H1 (cell line): ENCODE results near the gene COPS9. TPM values are rescaled to one million over a fixed set of nuclear protein-coding genes. Genes with fewer than 3 reads are reported as not detected.
A peak's percentile ranks its signal among the peaks of the same experiment; 100 is the strongest.

ENCODE experiments used
- CTCF ChIA-PET: fragments of 300-600 bp; sonication (Branson Sonifier 250); formaldehyde crosslinking; loops from one replicate; lab custom pipeline; 2021; ENCODE audit not compliant: partially characterized antibody; lab: Charles Lee
- POLR2A ChIA-PET: fragments of 300-600 bp; sonication (Branson Sonifier 250); formaldehyde crosslinking; loops from one replicate; lab custom pipeline; 2021; ENCODE audit warnings: inconsistent platforms; ENCODE audit not compliant: partially characterized antibody; lab: Charles Lee
- DNase-seq, 2 experiments: peaks; one replicate each; pipeline versions ENCODE4 v3.0.0 to v3.0.0-alpha.2; 2010 to 2022; ENCODE audit warnings: low spot score in 2 of 2, low read depth in 1 of 2, mixed read lengths in 1 of 2
- FAIRE-seq: peaks from 2 replicates; lab custom pipeline; 2011; peaks lifted over from hg19 to GRCh38; lab: Jason Lieb, UNC
- H2AFZ ChIP-seq: 2 replicates; pipeline ENCODE4 v1.8.1; 2012; ENCODE audit warnings: low read length, inconsistent platforms
- H2AK5ac ChIP-seq: 2 replicates; pipeline ENCODE4 v1.6.1; 2013; ENCODE audit warnings: low read depth, low read length
- H2BK120ac ChIP-seq: replicated peaks from 2 replicates; pipeline ENCODE3; 2013; ENCODE audit warnings: low read depth, low read length, inconsistent platforms
- H2BK12ac ChIP-seq: 2 replicates; pipeline ENCODE4 v1.6.1; 2013; ENCODE audit warnings: low read depth, low read length
- H2BK15ac ChIP-seq: 2 replicates; pipeline ENCODE4 v1.6.1; 2013; ENCODE audit warnings: low read length
- H2BK20ac ChIP-seq: 2 replicates; pipeline ENCODE4 v1.6.1; 2013; ENCODE audit warnings: low read length
- H2BK5ac ChIP-seq: 2 replicates; pipeline ENCODE4 v1.6.1; 2013; ENCODE audit warnings: low read depth, low read length
- H3K14ac ChIP-seq: 2 replicates; pipeline ENCODE4 v1.6.1; 2013; ENCODE audit warnings: inconsistent platforms; ENCODE audit not compliant: insufficient read length
- H3K18ac ChIP-seq: 2 replicates; pipeline ENCODE4 v1.6.1; 2013; ENCODE audit warnings: low read length; ENCODE audit errors: extremely low read depth
- H3K23ac ChIP-seq: 2 replicates; pipeline ENCODE4 v1.6.1; 2013; ENCODE audit warnings: inconsistent platforms; ENCODE audit not compliant: insufficient read length
- H3K23me2 ChIP-seq: 2 replicates; pipeline ENCODE4 v1.6.1; 2013; ENCODE audit warnings: low read depth, low read length
- H3K27ac ChIP-seq: 2 replicates; pipeline ENCODE4 v1.6.1; 2011; ENCODE audit warnings: low read depth, low read length, inconsistent platforms
- H3K27me3 ChIP-seq, 4 experiments: replicated peaks in 1 of 4; 1 replicate in 1 of 4; 2 replicates in 3 of 4; pipeline versions ENCODE4 v1.6.1 to v1.8.1; 2011 to 2013; ENCODE audit warnings: low read length in 3 of 4, mild to moderate bottlenecking in 3 of 4, inconsistent platforms in 2 of 4, mixed read lengths in 2 of 4, moderate library complexity in 1 of 4; ENCODE audit not compliant: control insufficient read depth in 3 of 4, insufficient read depth in 3 of 4; ENCODE audit errors: extremely low read depth in 1 of 4
- H3K36me3 ChIP-seq, 4 experiments: 2 replicates each; pipeline versions ENCODE4 v1.6.1 to v1.8.1; 2011 to 2013; ENCODE audit warnings: mild to moderate bottlenecking in 4 of 4, low read length in 3 of 4, moderate library complexity in 2 of 4, control low read depth in 1 of 4, inconsistent platforms in 1 of 4; ENCODE audit not compliant: insufficient read depth in 4 of 4, control insufficient read depth in 2 of 4
- H3K4ac ChIP-seq: replicated peaks from 2 replicates; pipeline ENCODE3; 2013; ENCODE audit warnings: low read length, low read depth, mixed read lengths, inconsistent platforms; ENCODE audit not compliant: insufficient read length
- H3K4me1 ChIP-seq, 4 experiments: replicated peaks in 1 of 4; 1 replicate in 1 of 4; 2 replicates in 3 of 4; pipeline versions ENCODE4 v1.6.1 to v1.8.1; 2011 to 2013; ENCODE audit warnings: low read length in 3 of 4, inconsistent platforms in 2 of 4, mixed read lengths in 1 of 4; ENCODE audit not compliant: insufficient read depth in 4 of 4, control insufficient read depth in 3 of 4
- H3K4me2 ChIP-seq, 2 experiments: 2 replicates each; pipeline versions ENCODE4 v1.6.1 to v1.8.1; 2011 to 2013; ENCODE audit warnings: low read depth in 2 of 2, low read length in 2 of 2, control low read depth in 1 of 2, inconsistent platforms in 1 of 2, mild to moderate bottlenecking in 1 of 2; ENCODE audit not compliant: insufficient read depth in 1 of 2
- H3K4me3 ChIP-seq, 4 experiments: fragments of 200-600, 300-600 bp in 1 of 4; sonication (generic), shearing (Covaris generic), sonication (Bioruptor Twin) in 1 of 4; 2 replicates each; pipeline versions ENCODE4 v1.5.1 to v1.8.1; 2011 to 2016; ENCODE audit warnings: low read length in 4 of 4, low read depth in 3 of 4, control low read depth in 2 of 4, inconsistent platforms in 2 of 4, mild to moderate bottlenecking in 2 of 4, mixed read lengths in 1 of 4, moderate library complexity in 1 of 4; ENCODE audit not compliant: insufficient read depth in 2 of 4; ENCODE audit errors: extremely low read depth in 1 of 4
- H3K56ac ChIP-seq: replicated peaks from 2 replicates; pipeline ENCODE3; 2013; ENCODE audit warnings: low read depth, mild to moderate bottlenecking, mixed read lengths, low read length, inconsistent platforms; ENCODE audit not compliant: insufficient read length
- H3K79me1 ChIP-seq: 2 replicates; pipeline ENCODE4 v1.6.1; 2013; ENCODE audit warnings: low read depth, low read length, control low read depth
- H3K79me2 ChIP-seq, 2 experiments: 2 replicates each; pipeline versions ENCODE4 v1.6.1 to v1.8.1; 2012 to 2013; ENCODE audit warnings: low read length in 2 of 2, mild to moderate bottlenecking in 2 of 2, inconsistent platforms in 1 of 2; ENCODE audit not compliant: insufficient read depth in 2 of 2, control insufficient read depth in 1 of 2
- H3K9ac ChIP-seq, 4 experiments: replicated peaks in 1 of 4; 1 replicate in 1 of 4; 2 replicates in 3 of 4; pipeline versions ENCODE4 v1.6.1 to v1.8.1; 2011 to 2013; ENCODE audit warnings: low read depth in 3 of 4, low read length in 3 of 4, control low read depth in 2 of 4, mild to moderate bottlenecking in 2 of 4, moderate library complexity in 2 of 4, inconsistent platforms in 1 of 4; ENCODE audit errors: extremely low read depth in 1 of 4
- H3K9me3 ChIP-seq, 2 experiments: 2 replicates each; pipeline versions ENCODE4 v1.6.1 to v1.8.1; 2012 to 2013; ENCODE audit warnings: mild to moderate bottlenecking in 2 of 2, moderate library complexity in 2 of 2, control low read depth in 1 of 2, inconsistent platforms in 1 of 2, low read depth in 1 of 2, low read length in 1 of 2, mixed read lengths in 1 of 2; ENCODE audit not compliant: insufficient read depth in 2 of 2
- H4K20me1 ChIP-seq, 2 experiments: replicated peaks in 1 of 2; 2 replicates each; pipeline versions ENCODE3 to v1.8.1; 2011 to 2013; ENCODE audit warnings: inconsistent platforms in 2 of 2, low read length in 2 of 2, mild to moderate bottlenecking in 1 of 2; ENCODE audit not compliant: insufficient read depth in 2 of 2, control insufficient read depth in 1 of 2
- H4K5ac ChIP-seq: 2 replicates; pipeline ENCODE4 v1.6.1; 2013; ENCODE audit warnings: low read length, low read depth, mixed read lengths, inconsistent platforms; ENCODE audit not compliant: insufficient read length
- H4K8ac ChIP-seq: 2 replicates; pipeline ENCODE4 v1.8.0; 2013; ENCODE audit warnings: mild to moderate bottlenecking, moderate library complexity, low read length, inconsistent platforms; ENCODE audit not compliant: insufficient read depth; ENCODE audit errors: extremely low read depth
- H4K91ac ChIP-seq: replicated peaks from 2 replicates; pipeline ENCODE3; 2013; ENCODE audit warnings: low read length, mixed read lengths, inconsistent platforms; ENCODE audit not compliant: insufficient read length
- CBX5 ChIP-seq: fragments of 300-800, 300-1000 bp; sonication (generic); IDR thresholded peaks from 2 replicates; pipeline ENCODE4 v1.7.1; 2016; ENCODE audit warnings: antibody characterized with exemption, low read length, low read depth
- RXRA ChIP-seq: IDR thresholded peaks from 2 replicates; pipeline ENCODE4 v1.6.1; 2011; ENCODE audit warnings: low read depth, mild to moderate bottlenecking, low read length, moderate library complexity; ENCODE audit not compliant: insufficient read depth
- TAF1 ChIP-seq: IDR thresholded peaks from 2 replicates; pipeline ENCODE4 v1.6.1; 2011; ENCODE audit warnings: mild to moderate bottlenecking, low read depth, low read length
- WGBS, 2 experiments: shearing (Covaris generic) in 1 of 2; methylation state at CpG; one replicate each; pipeline versions ENCODE4 v1.1.6 to v1.1.7; 2013 to 2015; ENCODE audit warnings: low lambda C conversion rate in 2 of 2, mixed read lengths in 2 of 2, inconsistent platforms in 1 of 2, low coverage in 1 of 2, missing lambda C conversion rate in 1 of 2; ENCODE audit not compliant: insufficient replicate concordance in 2 of 2, insufficient coverage in 1 of 2, insufficient read length in 1 of 2; ENCODE audit errors: extremely low coverage in 1 of 2, missing lambda C conversion rate in 1 of 2; 5-methylcytosine and 5-hydroxymethylcytosine counted together
- polyA plus RNA-seq, 7 experiments: library from polyadenylated mRNA; depleted of rRNA in 3 of 7; stranded (reverse) in 5 of 7; unstranded in 2 of 7; fragments of >200 nt in 5 of 7; fragments of 200-250 nt in 2 of 7; gene quantifications; 1 replicate in 5 of 7; 2 replicates in 1 of 7; 4 replicates in 1 of 7; pipeline versions ENCODE4 v1.2.1 to v1.2.3, GENCODE V29; 2011 to 2013; ENCODE audit warnings: missing spikeins in 2 of 7, mixed read lengths in 2 of 7
- total RNA-seq: library from RNA; stranded (reverse); fragmentation: NEBNext Ultra II Directional; extraction: Animal tissue kit (Norgen Biotek cat#: 25700); gene quantifications from 2 replicates; pipeline ENCODE4 v1.2.1, GENCODE V29; 2021

The COPS9 gene
- total and polyA plus RNA-seq, 2 of the 8 experiments (the other 6 are each of a cell fraction or from before 2014, with no cell fraction given) = 154 to 234 TPM

DNA sequence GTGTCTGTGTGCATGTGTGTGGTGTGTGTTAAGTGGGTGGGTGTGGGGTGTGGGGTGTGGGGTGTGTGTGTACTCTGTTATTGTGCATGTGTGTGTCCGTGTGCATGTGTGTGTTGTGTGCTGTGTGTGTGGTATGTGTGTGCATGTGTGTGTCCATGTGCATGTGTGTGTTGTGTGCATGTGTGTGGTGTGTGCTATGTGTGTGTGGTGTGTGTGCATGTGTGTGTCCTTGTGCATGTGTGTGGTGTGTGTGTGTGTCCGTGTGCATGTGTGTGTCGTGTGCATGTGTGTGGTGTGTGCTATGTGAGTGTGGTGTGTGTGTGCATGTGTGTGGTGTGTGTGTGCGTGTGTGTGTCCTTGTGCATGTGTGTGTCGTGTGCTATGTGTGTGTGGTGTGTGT, 11.3 kb upstream of the COPS9 start:
- Histone ChIP-seq H3K23ac (no peak overlapping the region), H2AFZ (no peak overlapping the region), H2BK20ac (no peak overlapping the region), H4K8ac (no peak overlapping the region), H4K91ac (no peak overlapping the region), H2BK12ac (no peak overlapping the region; the same call in 1 of the 2 replicates), H2BK5ac (no peak overlapping the region; the same call in 1 of the 2 replicates), H3K79me2 (no peaks in the 10 kb centered on the region), H3K27me3 (peaks cover 0 to 9% (median 4%) of the 10 kb centered on the region in 4 experiments; a peak in 3 of 7 replicates), H3K14ac (no peak overlapping the region), H4K5ac (no peak overlapping the region), H3K4me1 (no peaks in the 10 kb centered on the region; a peak in 2 of 7 replicates), H2BK120ac (no peak overlapping the region), H3K18ac (no peak overlapping the region), H3K27ac (no peak overlapping the region), H3K4me3 (no peak overlapping the region), H2BK15ac (no peak overlapping the region), H3K23me2 (peaks cover 9% of the 10 kb centered on the region; the same call in 1 of the 2 replicates), H3K4ac (no peak overlapping the region), H3K79me1 (no peaks in the 10 kb centered on the region), H3K36me3 (no peaks in the 10 kb centered on the region), H3K56ac (peak overlapping the region; percentile 95), H3K9me3 (peaks cover 0 to 6% of the 10 kb centered on the region in 2 experiments; a peak in 1 of 4 replicates), H3K9ac (no peak overlapping the region), H3K4me2 (no peak overlapping the region), H4K20me1 (peaks cover 0 to 11% of the 10 kb centered on the region in 2 experiments), H2AK5ac (no peak overlapping the region; the same call in 1 of the 2 replicates)
- CTCF ChIA-PET = no interaction called here
- POLR2A ChIA-PET = no interaction called here
- no peak for DNase-seq
- TF ChIP-seq CBX5 (no peak), TAF1 (no peak), RXRA (no peak)
- FAIRE-seq = no peak
- 83% methylated on average over 5 of the region's 5 CpGs; no CpG with 5 or more reads in 1 of the 2 experiments for WGBS, 2 experiments
